Fibroblast of pulmonary artery (primary cell): ENCODE data around the gene RSRP1.

Source experiments
- DNase-seq: peaks from one replicate; pipeline ENCODE4 v3.0.0-alpha.2; 2010; ENCODE audit warnings: low read depth
- H3K4me3 ChIP-seq: replicated peaks from 2 replicates; pipeline ENCODE4 v1.5.1; 2011; ENCODE audit warnings: low read depth, mild to moderate bottlenecking, control low read depth, low read length, moderate library complexity
- CTCF ChIP-seq: IDR thresholded peaks from 2 replicates; pipeline ENCODE4 v1.5.1; 2011; ENCODE audit warnings: mild to moderate bottlenecking, control low read depth, low read length, inconsistent platforms; ENCODE audit errors: missing control alignments

RSRP1 gene

GRCh38 chr1:25220666-25221065 lies 26.6 kb downstream of the RSRP1 start:
- no peak for TF ChIP-seq CTCF
- no peak for DNase-seq

GRCh38 chr1:25219661-25220251 lies 27.5 kb downstream of the RSRP1 start:
- no peak overlapping the region for H3K4me3 ChIP-seq
- TF ChIP-seq CTCF, result no peak
- no peak for DNase-seq

More at GRCh38 chr1:25220666-25221065, 26.6 kb downstream of the RSRP1 start:
- H3K4me3 ChIP-seq, result no peak overlapping the region

- TF ChIP-seq CTCF, result no peak
- H3K4me3 ChIP-seq, result no peak overlapping the region
- no peak for DNase-seq
Observed at GRCh38 chr1:25217598-25218232, 29.5 kb downstream of the RSRP1 start.

- TF ChIP-seq CTCF, result no peak
- DNase-seq, result no peak
- H3K4me3 ChIP-seq, result no peak overlapping the region
Observed at GRCh38 chr1:25217015-25217414, 30.2 kb downstream of the RSRP1 start.

GRCh38 chr1:25216123-25216522 lies 31.1 kb downstream of the RSRP1 start:
- no peak overlapping the region for H3K4me3 ChIP-seq
- no peak for TF ChIP-seq CTCF
- DNase-seq, result no peak

- no peak for DNase-seq
- H3K4me3 ChIP-seq, result no peak overlapping the region
- no peak for TF ChIP-seq CTCF
Observed at GRCh38 chr1:25212725-25213124, 34.5 kb downstream of the RSRP1 start.

GRCh38 chr1:25210728-25211127 lies 36.5 kb downstream of the RSRP1 start:
- no peak for TF ChIP-seq CTCF
- no peak overlapping the region for H3K4me3 ChIP-seq
- no peak for DNase-seq
